ENCODE data around the gene SRP14. TPM values are rescaled to one million over a fixed set of nuclear protein-coding genes. Genes with fewer than 3 reads are reported as not detected.

SRP14 gene
- total and polyA plus RNA-seq, 9 of the 15 experiments (the other 6 are each of a cell fraction or from before 2014, with no cell fraction given) = 161 to 1,097 (median 402) TPM

- TF ChIP-seq KLF13 (tag; IDR thresholded peaks at IDR 0.05; ENCODE audit: borderline replicate concordance, low read depth) (peak; percentile 6; the same call in 1 of the 2 replicates), NFYB (IDR thresholded peaks at IDR 0.05; ENCODE audit: extremely low read depth, insufficient read length) (no peak), U2AF1 (optimal IDR thresholded peaks at IDR 0.05; ENCODE audit: low read depth, low read length) (no peak), TGIF2 (CRISPR knock-in tag; IDR thresholded peaks at IDR 0.05) (no peak), POLR2AphosphoS5 (IDR thresholded peaks at IDR 0.05; ENCODE audit: control insufficient read depth, insufficient read depth, low read depth, low read length) (peak; percentile 91), MCM3 (IDR thresholded peaks at IDR 0.05) (no peak), MECOM (CRISPR knock-in tag; IDR thresholded peaks at IDR 0.05) (peak; percentile 44; the same call in 1 of the 2 replicates), RAD51 (IDR thresholded peaks at IDR 0.05; ENCODE audit: borderline replicate concordance, low read depth) (no peak), CCAR2 (IDR thresholded peaks at IDR 0.05; ENCODE audit: low read depth, low read length) (no peak), SIRT6 (IDR thresholded peaks at IDR 0.05; ENCODE audit: low read depth, low read length) (no peak), ADNP (tag; IDR thresholded peaks at IDR 0.05) (no peak), MNT (conservative IDR thresholded peaks at IDR 0.05) (peak; percentile 31 to 62; a peak in 1 of 4 replicates), ETV1 (tag; conservative IDR thresholded peaks at IDR 0.05; ENCODE audit: low read depth) (peak; percentile 66), ZSCAN29 (IDR thresholded peaks at IDR 0.05) (no peak), ZNF695 (CRISPR knock-in tag; IDR thresholded peaks at IDR 0.05) (no peak), ILF3 (IDR thresholded peaks at IDR 0.05; ENCODE audit: borderline replicate concordance) (no peak)
- TF ChIP-seq, protein P1, sequence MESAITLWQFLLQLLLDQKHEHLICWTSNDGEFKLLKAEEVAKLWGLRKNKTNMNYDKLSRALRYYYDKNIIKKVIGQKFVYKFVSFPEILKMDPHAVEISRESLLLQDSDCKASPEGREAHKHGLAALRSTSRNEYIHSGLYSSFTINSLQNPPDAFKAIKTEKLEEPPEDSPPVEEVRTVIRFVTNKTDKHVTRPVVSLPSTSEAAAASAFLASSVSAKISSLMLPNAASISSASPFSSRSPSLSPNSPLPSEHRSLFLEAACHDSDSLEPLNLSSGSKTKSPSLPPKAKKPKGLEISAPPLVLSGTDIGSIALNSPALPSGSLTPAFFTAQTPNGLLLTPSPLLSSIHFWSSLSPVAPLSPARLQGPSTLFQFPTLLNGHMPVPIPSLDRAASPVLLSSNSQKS (CRISPR knock-in tag; IDR thresholded peaks at IDR 0.05) = no peak
- TF ChIP-seq, protein P2, sequence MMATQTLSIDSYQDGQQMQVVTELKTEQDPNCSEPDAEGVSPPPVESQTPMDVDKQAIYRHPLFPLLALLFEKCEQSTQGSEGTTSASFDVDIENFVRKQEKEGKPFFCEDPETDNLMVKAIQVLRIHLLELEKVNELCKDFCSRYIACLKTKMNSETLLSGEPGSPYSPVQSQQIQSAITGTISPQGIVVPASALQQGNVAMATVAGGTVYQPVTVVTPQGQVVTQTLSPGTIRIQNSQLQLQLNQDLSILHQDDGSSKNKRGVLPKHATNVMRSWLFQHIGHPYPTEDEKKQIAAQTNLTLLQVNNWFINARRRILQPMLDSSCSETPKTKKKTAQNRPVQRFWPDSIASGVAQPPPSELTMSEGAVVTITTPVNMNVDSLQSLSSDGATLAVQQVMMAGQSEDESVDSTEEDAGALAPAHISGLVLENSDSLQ (IDR thresholded peaks at IDR 0.05) = peak; percentile 83
- TF ChIP-seq, protein P3, sequence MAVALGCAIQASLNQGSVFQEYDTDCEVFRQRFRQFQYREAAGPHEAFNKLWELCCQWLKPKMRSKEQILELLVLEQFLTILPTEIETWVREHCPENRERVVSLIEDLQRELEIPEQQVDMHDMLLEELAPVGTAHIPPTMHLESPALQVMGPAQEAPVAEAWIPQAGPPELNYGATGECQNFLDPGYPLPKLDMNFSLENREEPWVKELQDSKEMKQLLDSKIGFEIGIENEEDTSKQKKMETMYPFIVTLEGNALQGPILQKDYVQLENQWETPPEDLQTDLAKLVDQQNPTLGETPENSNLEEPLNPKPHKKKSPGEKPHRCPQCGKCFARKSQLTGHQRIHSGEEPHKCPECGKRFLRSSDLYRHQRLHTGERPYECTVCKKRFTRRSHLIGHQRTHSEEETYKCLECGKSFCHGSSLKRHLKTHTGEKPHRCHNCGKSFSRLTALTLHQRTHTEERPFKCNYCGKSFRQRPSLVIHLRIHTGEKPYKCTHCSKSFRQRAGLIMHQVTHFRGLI (CRISPR knock-in tag; IDR thresholded peaks at IDR 0.05) = no peak
- TF ChIP-seq, protein P4, sequence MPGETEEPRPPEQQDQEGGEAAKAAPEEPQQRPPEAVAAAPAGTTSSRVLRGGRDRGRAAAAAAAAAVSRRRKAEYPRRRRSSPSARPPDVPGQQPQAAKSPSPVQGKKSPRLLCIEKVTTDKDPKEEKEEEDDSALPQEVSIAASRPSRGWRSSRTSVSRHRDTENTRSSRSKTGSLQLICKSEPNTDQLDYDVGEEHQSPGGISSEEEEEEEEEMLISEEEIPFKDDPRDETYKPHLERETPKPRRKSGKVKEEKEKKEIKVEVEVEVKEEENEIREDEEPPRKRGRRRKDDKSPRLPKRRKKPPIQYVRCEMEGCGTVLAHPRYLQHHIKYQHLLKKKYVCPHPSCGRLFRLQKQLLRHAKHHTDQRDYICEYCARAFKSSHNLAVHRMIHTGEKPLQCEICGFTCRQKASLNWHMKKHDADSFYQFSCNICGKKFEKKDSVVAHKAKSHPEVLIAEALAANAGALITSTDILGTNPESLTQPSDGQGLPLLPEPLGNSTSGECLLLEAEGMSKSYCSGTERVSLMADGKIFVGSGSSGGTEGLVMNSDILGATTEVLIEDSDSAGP (CRISPR knock-in tag; IDR thresholded peaks at IDR 0.05) = 0 out of 2 replicates have a peak, but pooled peaks have one; percentile 27
These were observed at the start of gene SRP14 (continued) for GRCh38 chr15:40038638-40039543.

Measured in K562 (cell line).